ENCODE data around the gene MPC1. TPM values are rescaled to one million over a fixed set of nuclear protein-coding genes. Genes with fewer than 3 reads are reported as not detected.

MPC1 gene
- total and polyA plus RNA-seq, 2 donors (not counting 3 experiments of a cell fraction or from before 2014, with no cell fraction given), result 15.5 to 17.5 TPM

GRCh38 chr6:166418691-166419143, 36.0 kb upstream of the MPC1 start:
- no TSS peak for BruUV-seq (replicated peaks)
- DNase-seq (ENCODE audit: low read depth, low spot score) (no peak), FAIRE-seq (no peak)
- no peak overlapping the region for H3K4me2 ChIP-seq (ENCODE audit: insufficient read depth, low read length)
- intact Hi-C loops (cut with micrococcal nuclease), result no loop called here
- ChIA-PET CTCF (no interaction called here), POLR2A (interaction anchor here (0.6 kb wide), 1 partner anchor 209 kb away, joined by 7 read pairs; no protein-coding TSS in a partner anchor)
- no peaks in the 10 kb centered on the region for H3K9me3 ChIP-seq (replicated peaks; ENCODE audit: control insufficient read depth, insufficient read depth, low read length)
- TF ChIP-seq POLR2A (IDR thresholded peaks at IDR 0.05; ENCODE audit: low read depth, low read length), result no peak
- TF ChIP-seq, protein P1, sequence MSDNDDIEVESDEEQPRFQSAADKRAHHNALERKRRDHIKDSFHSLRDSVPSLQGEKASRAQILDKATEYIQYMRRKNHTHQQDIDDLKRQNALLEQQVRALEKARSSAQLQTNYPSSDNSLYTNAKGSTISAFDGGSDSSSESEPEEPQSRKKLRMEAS (IDR thresholded peaks at IDR 0.05; ENCODE audit: insufficient read depth, insufficient read length), result no peak
- TF ChIP-seq, protein P2, sequence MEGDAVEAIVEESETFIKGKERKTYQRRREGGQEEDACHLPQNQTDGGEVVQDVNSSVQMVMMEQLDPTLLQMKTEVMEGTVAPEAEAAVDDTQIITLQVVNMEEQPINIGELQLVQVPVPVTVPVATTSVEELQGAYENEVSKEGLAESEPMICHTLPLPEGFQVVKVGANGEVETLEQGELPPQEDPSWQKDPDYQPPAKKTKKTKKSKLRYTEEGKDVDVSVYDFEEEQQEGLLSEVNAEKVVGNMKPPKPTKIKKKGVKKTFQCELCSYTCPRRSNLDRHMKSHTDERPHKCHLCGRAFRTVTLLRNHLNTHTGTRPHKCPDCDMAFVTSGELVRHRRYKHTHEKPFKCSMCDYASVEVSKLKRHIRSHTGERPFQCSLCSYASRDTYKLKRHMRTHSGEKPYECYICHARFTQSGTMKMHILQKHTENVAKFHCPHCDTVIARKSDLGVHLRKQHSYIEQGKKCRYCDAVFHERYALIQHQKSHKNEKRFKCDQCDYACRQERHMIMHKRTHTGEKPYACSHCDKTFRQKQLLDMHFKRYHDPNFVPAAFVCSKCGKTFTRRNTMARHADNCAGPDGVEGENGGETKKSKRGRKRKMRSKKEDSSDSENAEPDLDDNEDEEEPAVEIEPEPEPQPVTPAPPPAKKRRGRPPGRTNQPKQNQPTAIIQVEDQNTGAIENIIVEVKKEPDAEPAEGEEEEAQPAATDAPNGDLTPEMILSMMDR (IDR thresholded peaks at IDR 0.05; ENCODE audit: extremely low read depth in 1 of 2, insufficient read depth in 1 of 2, low read depth in 1 of 2, low read length in 2 of 2), result no peak
- no peak for TF ChIP-seq MYC (IDR thresholded peaks at IDR 0.05; ENCODE audit: low read depth, low read length)
- TF ChIP-seq GATA2 (IDR thresholded peaks at IDR 0.05; ENCODE audit: insufficient read depth, insufficient read length, low read depth, low read length), result no peak
- no peak for TF ChIP-seq FOS (IDR thresholded peaks at IDR 0.05; ENCODE audit: borderline replicate concordance, insufficient read depth, low read length)
- no peak for TF ChIP-seq EZH2 (IDR thresholded peaks at IDR 0.05; ENCODE audit: borderline replicate concordance, low read depth, low read length, severe bottlenecking)
- no peak for TF ChIP-seq POLR2AphosphoS5 (IDR thresholded peaks at IDR 0.05; ENCODE audit: insufficient read depth, low read depth, low read length)
- TF ChIP-seq JUN (IDR thresholded peaks at IDR 0.05; ENCODE audit: borderline replicate concordance, insufficient read depth, insufficient read length, low read depth), result no peak
- H3K27ac ChIP-seq (ENCODE audit: insufficient read depth, low read depth, low read length), result no peak overlapping the region
- H3K79me2 ChIP-seq (ENCODE audit: control insufficient read depth, insufficient read depth, low read length), result no peaks in the 10 kb centered on the region
- dilution Hi-C loops (cut with MboI; ENCODE audit: extremely low pct_ligation_motif_present, low sequenced_read_pairs), result no loop called here
- H2AFZ ChIP-seq (ENCODE audit: low read depth, low read length), result no peak overlapping the region
- H3K36me3 ChIP-seq (ENCODE audit: control insufficient read depth in 2 of 2, extremely low read depth in 1 of 2, insufficient read depth in 2 of 2, low read length in 2 of 2), result peaks cover 2 to 41% of the 10 kb centered on the region in 2 experiments
- H3K4me1 ChIP-seq (ENCODE audit: control insufficient read depth, extremely low read depth, insufficient read depth, low read length), result peaks cover 5% of the 10 kb centered on the region
- no peak overlapping the region for H3K9ac ChIP-seq (replicated peaks; ENCODE audit: extremely low read depth, insufficient read depth, low read length)
- H3K9me1 ChIP-seq (replicated peaks; ENCODE audit: control insufficient read depth, extremely low read depth, insufficient read depth, low read length), result no peaks in the 10 kb centered on the region
- H4K20me1 ChIP-seq (replicated peaks; ENCODE audit: control insufficient read depth, extremely low read depth, insufficient read depth, low read length), result no peaks in the 10 kb centered on the region
- no peaks in the 10 kb centered on the region for H3K27me3 ChIP-seq (ENCODE audit: control insufficient read depth in 2 of 2, insufficient read depth in 2 of 2, low read length in 2 of 2)
- no peak overlapping the region for H3K4me3 ChIP-seq (replicated peaks in 1 of 3; ENCODE audit: insufficient read depth in 1 of 3, low read depth in 1 of 3, low read length in 3 of 3)
